ENCODE results near the gene PODXL.

GRCh38 chr7:131552053-131552452 lies 4.4 kb downstream of the PODXL start:
- TF ChIP-seq CTCF (IDR thresholded peaks at IDR 0.05 in 2 of 3, conservative IDR thresholded peaks at IDR 0.05 in 1 of 3; ENCODE audit: borderline replicate concordance in 1 of 3, insufficient read depth in 1 of 3, low read depth in 2 of 3, low read length in 2 of 3): no peak
- TF ChIP-seq FOSL1 (IDR thresholded peaks at IDR 0.05; ENCODE audit: low read depth): no peak
- no peak for TF ChIP-seq POLR2AphosphoS5 (IDR thresholded peaks at IDR 0.05; ENCODE audit: low read depth, low read length)
- no peak for TF ChIP-seq EZH2 (IDR thresholded peaks at IDR 0.05)
- no peak for TF ChIP-seq RAD21 (IDR thresholded peaks at IDR 0.05; ENCODE audit: low read depth)
- TF ChIP-seq ZNF274 (IDR thresholded peaks at IDR 0.05; ENCODE audit: low read depth, low read length): no peak
- TF ChIP-seq YY1 (IDR thresholded peaks at IDR 0.05; ENCODE audit: extremely low read depth, insufficient replicate concordance, low read depth, low read length): no peak
- no peak for TF ChIP-seq POLR2A (IDR thresholded peaks at IDR 0.05; ENCODE audit: borderline replicate concordance, extremely low read depth, insufficient read depth, insufficient read length)

Data from HCT116 (cell line).